CD4-positive, alpha-beta T cell treated with Interleukin-15 for 1 hour (primary cell): ENCODE measurements around the gene GSTM3.
"Not testable (repeated sequence)": the region's sequence is repeated elsewhere in the genome, so short reads cannot be mapped to it uniquely, and the experiment has no call there.

Source experiments
- DNase-seq: peaks from one replicate; pipeline ENCODE4 v3.0.0-alpha.2; 2020

Gene GSTM3

GRCh38 chr1:109691759-109692158 is 49.1 kb downstream of the GSTM3 start:
- DNase-seq = no peak

GRCh38 chr1:109689844-109690405 is 50.9 kb downstream of the GSTM3 start:
- DNase-seq = no peak

GRCh38 chr1:109687641-109688499 is 53.0 kb downstream of the GSTM3 start, which contains the start of gene GSTM1:
GSTM1 (plus strand) TSS chr1:109687817; CDS start chr1:109687874, 57 bp downstream.
- peak; percentile 82 for DNase-seq

GRCh38 chr1:109687109-109687508 is 53.7 kb downstream of the GSTM3 start:
- not testable (repeated sequence) for DNase-seq

GRCh38 chr1:109685890-109686289 is 54.9 kb downstream of the GSTM3 start:
- DNase-seq = not testable (repeated sequence)

- not testable (repeated sequence) for DNase-seq
Observed at GRCh38 chr1:109685399-109685798, 55.4 kb downstream of the GSTM3 start.

- not testable (repeated sequence) for DNase-seq
Observed at GRCh38 chr1:109684777-109685176, 56.1 kb downstream of the GSTM3 start.
